ENCODE measurements around the gene CAND1.

Gene CAND1

DNA sequence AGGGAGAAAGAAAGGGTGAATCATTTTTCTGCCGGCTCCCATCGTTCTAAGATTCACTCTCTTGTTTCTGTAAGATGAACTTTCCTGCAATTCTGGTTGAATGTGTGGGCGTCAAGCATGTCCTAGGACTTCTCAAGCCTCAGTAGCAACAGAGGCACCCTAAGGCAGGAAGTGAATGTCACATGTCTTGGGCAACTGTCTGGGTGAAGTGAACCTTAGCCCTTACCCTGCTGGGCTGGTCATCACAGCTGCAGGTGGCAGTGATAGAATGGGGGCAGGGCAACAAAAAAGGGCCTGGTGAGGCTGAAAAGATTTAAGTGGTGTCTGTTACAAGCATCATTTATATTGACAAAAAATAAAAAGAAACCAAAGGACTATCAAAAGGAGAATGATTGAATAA is 45.9 kb upstream of the CAND1 start:
- TF ChIP-seq CTCF (IDR thresholded peaks at IDR 0.05; ENCODE audit: low read length) = no peak
- TF ChIP-seq EZH2 (IDR thresholded peaks at IDR 0.05; ENCODE audit: borderline replicate concordance, low read length) = no peak
- no peaks in the 10 kb centered on the region for H3K79me2 ChIP-seq (ENCODE audit: insufficient read depth, low read length)
- H3K27ac ChIP-seq (ENCODE audit: low read depth, low read length, poor library complexity, severe bottlenecking) = no peak overlapping the region
- H3K9me3 ChIP-seq (ENCODE audit: low read length) = no peaks in the 10 kb centered on the region
- H3K4me2 ChIP-seq (ENCODE audit: low read length) = no peak overlapping the region
- no peaks in the 10 kb centered on the region for H3K27me3 ChIP-seq (ENCODE audit: insufficient read depth, low read length)
- H3K9ac ChIP-seq (ENCODE audit: low read length) = no peak overlapping the region
- no peak overlapping the region for H3K4me3 ChIP-seq (ENCODE audit: low read depth, low read length, poor library complexity, severe bottlenecking)
- no peaks in the 10 kb centered on the region for H3K9me2 ChIP-seq (ENCODE audit: low read depth, low read length)
- H3F3A ChIP-seq (ENCODE audit: insufficient read depth, low read length) = no peaks in the 10 kb centered on the region
- H2AFZ ChIP-seq (ENCODE audit: low read length) = no peak overlapping the region
- H3K36me3 ChIP-seq (ENCODE audit: insufficient read depth, low read length) = no peaks in the 10 kb centered on the region
- H4K20me1 ChIP-seq (ENCODE audit: insufficient read depth, low read length) = no peaks in the 10 kb centered on the region
- H3K4me1 ChIP-seq (ENCODE audit: insufficient read depth, low read length, severe bottlenecking) = peaks cover 5% of the 10 kb centered on the region

GRCh38 chr12:67237231-67237630 is 31.9 kb upstream of the CAND1 start:
- Histone ChIP-seq H3K27me3 (ENCODE audit: insufficient read depth, low read length) (no peaks in the 10 kb centered on the region), H2AFZ (ENCODE audit: low read length) (no peak overlapping the region), H3K79me2 (ENCODE audit: insufficient read depth, low read length) (no peaks in the 10 kb centered on the region), H3K9me3 (ENCODE audit: low read length) (no peaks in the 10 kb centered on the region), H3K9ac (ENCODE audit: low read length) (no peak overlapping the region), H3K4me1 (ENCODE audit: insufficient read depth, low read length, severe bottlenecking) (no peaks in the 10 kb centered on the region), H3F3A (ENCODE audit: insufficient read depth, low read length) (no peaks in the 10 kb centered on the region), H3K27ac (ENCODE audit: low read depth, low read length, poor library complexity, severe bottlenecking) (no peak overlapping the region), H3K9me2 (ENCODE audit: low read depth, low read length) (no peaks in the 10 kb centered on the region), H3K4me2 (ENCODE audit: low read length) (no peak overlapping the region), H3K4me3 (ENCODE audit: low read depth, low read length, poor library complexity, severe bottlenecking) (no peak overlapping the region), H4K20me1 (ENCODE audit: insufficient read depth, low read length) (no peaks in the 10 kb centered on the region), H3K36me3 (ENCODE audit: insufficient read depth, low read length) (no peaks in the 10 kb centered on the region)
- no peak for TF ChIP-seq EZH2 (IDR thresholded peaks at IDR 0.05; ENCODE audit: borderline replicate concordance, low read length)
- no peak for TF ChIP-seq CTCF (IDR thresholded peaks at IDR 0.05; ENCODE audit: low read length)

DNA sequence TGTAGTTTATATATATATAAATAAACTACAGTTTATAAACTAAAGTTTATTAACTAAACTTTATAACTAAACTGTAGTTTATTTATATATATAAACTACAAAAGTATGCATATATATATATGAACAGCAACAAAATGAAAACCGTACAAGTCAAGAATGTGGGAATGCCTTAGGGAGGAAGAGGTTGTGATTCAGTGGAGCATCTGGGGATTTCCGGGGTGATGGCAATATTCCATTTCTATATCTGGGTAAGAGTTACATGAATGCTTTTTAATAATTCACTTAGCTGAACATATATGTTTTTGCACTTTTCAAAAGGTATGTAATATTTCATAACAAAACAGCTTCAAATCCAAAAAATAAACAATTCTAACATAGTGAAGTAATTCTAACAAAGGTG is 30.1 kb upstream of the CAND1 start:
- Histone ChIP-seq H3K9ac (ENCODE audit: low read length) (no peak overlapping the region), H3K4me3 (ENCODE audit: low read depth, low read length, poor library complexity, severe bottlenecking) (no peak overlapping the region), H3K9me3 (ENCODE audit: low read length) (no peaks in the 10 kb centered on the region), H3K27me3 (ENCODE audit: insufficient read depth, low read length) (no peaks in the 10 kb centered on the region), H3K4me1 (ENCODE audit: insufficient read depth, low read length, severe bottlenecking) (no peaks in the 10 kb centered on the region), H3F3A (ENCODE audit: insufficient read depth, low read length) (no peaks in the 10 kb centered on the region), H3K4me2 (ENCODE audit: low read length) (no peak overlapping the region), H3K27ac (ENCODE audit: low read depth, low read length, poor library complexity, severe bottlenecking) (no peak overlapping the region), H3K79me2 (ENCODE audit: insufficient read depth, low read length) (no peaks in the 10 kb centered on the region), H2AFZ (ENCODE audit: low read length) (no peak overlapping the region), H3K36me3 (ENCODE audit: insufficient read depth, low read length) (no peaks in the 10 kb centered on the region), H4K20me1 (ENCODE audit: insufficient read depth, low read length) (no peaks in the 10 kb centered on the region), H3K9me2 (ENCODE audit: low read depth, low read length) (no peaks in the 10 kb centered on the region)
- TF ChIP-seq EZH2 (IDR thresholded peaks at IDR 0.05; ENCODE audit: borderline replicate concordance, low read length) = no peak
- TF ChIP-seq CTCF (IDR thresholded peaks at IDR 0.05; ENCODE audit: low read length) = no peak

Measured in OCI-LY1 (cell line).